Stimulated activated CD4-positive, alpha-beta T cell treated with anti-CD3 and anti-CD28 coated beads, Interleukin-1b, Interleukin-23, amount 100 ng/mL, for 48 hours (primary cell): Measurements from ENCODE around the gene BCAT1.
"Not testable (repeated sequence)": the region's sequence is repeated elsewhere in the genome, so short reads cannot be mapped to it uniquely, and the experiment has no call there.

Experiments used
- DNase-seq: peaks from one replicate; pipeline ENCODE4 v3.0.0-alpha.2; 2020

Gene BCAT1

DNA sequence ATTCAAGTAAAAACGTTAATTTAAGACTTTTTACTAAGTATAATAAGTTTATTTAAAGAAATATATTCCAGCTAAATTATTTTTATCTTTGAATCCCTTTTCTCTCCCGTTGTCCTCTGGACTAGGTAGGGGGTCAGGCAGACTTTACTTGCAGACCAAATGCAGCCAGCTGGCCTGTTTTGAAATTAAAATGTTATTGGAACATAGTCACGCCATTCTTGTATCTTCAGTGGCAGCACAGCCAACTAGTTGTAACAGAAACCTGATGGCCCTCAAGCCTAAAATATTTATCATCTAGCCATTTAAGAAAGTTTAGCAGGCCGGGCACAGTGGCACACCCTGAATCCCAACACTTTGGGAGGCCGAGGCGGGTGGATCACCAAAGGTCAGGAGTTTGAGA is 52.7 kb downstream of the BCAT1 start:
- DNase-seq = no peak

DNA sequence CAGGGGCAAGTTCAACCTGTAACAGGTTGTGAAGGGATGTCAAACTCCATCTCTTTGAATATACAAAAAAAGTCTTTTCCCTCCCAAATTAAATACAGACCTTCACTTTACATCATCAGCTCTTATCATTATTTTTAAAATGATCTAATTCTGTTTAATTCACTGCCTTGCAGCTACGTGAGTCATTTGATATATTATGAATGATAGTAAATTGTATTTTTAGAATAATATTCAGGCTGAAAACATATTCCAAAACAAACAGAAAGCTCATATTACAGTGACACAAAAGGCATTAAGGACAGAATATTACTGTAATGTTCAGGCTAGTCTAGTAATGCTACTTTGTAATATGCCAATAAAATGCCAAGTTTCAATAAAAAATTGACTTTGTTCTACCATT is 53.3 kb downstream of the BCAT1 start:
- DNase-seq = no peak

DNA sequence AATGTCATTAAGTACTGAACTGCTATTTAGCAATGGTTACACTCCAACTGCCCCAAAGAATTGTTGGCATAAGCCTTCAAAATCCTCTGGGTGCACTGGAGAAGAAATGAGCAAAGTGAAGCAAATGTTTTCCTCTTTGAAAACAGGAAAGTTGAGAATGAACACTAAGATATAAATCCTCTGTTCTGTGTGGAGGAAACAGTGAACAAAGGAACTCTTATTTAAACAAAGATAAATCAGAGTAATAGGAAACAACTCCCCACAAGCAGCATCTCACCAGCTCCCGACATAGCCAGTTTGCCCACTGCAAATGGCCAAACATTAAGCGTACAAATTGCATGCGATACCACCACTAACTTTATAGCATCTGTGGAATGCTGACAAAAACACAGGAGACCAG is 54.0 kb downstream of the BCAT1 start:
- no peak for DNase-seq

DNA sequence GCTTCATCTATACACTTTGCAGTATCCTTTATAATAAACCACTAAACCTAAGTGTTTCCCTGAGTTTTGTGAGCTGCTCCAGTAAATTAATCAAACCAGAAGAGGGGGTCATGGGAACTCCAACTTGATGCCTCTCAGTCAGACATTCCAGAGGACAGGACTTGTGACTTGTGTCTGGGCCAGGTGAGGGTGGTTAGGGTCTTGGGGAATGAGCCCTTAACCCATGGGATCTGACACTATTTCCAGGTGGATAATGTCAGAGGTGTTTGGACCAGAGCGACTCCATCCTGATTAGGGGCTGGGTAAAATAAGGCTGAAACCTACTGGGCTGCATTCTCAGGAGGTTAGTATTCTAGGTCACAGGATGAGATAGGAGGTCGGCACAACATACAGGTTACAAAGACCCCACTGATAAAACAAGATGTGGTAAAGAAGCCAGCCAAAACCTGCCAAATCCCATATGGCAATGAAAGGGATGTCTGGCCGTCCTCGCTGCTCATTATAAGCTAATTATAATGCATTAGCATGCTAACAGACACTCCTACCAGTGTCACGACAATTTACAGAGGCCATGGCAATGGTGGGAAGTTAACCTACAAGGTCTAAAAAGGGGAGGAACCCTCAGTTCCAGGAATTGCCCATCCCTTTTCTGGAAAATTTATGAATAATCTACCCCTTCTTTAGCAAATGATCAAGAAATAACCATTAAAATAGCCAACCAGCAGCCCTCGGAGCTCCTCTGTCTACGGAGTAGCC is 58.7 kb downstream of the BCAT1 start:
- no peak for DNase-seq

GRCh38 chr12:24889411-24889810 is 59.5 kb downstream of the BCAT1 start:
- DNase-seq = no peak

DNA sequence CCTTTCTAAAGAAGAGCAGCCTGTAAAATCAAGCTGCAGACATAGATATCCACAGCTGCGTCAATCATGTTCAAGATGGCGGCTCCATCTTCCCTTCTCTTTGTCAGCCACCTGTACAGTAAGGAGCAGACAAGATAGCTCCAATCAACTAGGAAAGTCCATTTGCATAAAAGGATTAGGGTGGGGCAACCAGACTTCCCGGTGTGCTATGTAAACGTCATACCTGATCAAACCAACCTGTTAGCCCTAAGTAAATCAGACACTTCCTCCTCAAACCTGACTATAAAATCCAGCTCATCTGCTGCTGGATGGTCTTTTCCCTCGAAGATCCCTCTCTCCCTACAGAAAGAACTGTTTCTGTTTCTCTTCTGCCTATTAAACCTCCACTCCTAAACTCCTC is 60.1 kb downstream of the BCAT1 start:
- DNase-seq = no peak

DNA sequence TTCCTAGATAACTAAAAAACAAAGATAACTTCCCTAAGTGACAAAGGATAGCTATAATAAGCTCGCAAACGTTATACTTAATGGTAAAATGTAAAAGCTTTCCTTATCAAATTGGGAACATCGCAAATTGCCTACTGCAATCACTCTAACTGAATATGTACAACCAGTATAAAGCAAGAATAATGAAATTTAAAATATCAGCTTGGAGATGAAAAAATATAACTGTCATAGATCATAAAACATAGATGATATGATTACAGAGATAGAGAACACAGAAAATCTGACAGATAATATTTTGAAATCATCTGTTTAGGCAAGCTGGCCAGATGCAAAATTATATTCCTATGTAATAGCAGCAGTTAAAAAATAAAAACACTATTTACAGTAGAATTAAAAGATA is 64.0 kb downstream of the BCAT1 start:
- DNase-seq = no peak

DNA sequence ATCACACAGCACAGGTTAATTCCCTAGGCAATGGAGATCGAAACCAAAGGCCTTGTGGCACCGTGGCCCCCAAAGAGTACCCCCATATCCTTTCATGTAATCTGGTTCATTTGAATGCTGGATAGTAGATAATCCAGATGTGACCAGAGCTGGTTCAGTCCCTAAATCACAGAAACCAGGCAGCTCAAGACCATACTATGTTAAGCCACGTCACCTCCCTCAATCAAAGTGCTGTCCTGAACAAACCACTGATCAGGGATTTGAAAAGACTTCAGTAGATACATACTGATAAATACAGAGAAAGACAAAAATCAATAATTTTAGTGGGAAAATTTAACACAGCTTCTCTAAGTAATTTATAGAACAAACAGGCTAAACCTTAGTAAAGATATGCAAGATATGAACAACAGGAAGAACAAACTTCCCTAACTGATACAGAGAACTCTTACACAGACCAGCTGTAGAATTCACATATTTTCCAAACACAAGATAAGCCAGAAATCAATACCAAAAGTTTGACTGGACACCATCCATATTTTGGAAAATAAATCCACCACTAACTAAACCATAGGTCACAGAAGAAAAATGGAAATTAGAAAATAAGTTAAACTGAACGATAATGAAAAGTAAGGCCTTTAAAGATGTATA is 67.1 kb downstream of the BCAT1 start:
- DNase-seq = no peak

GRCh38 chr12:24881227-24881626 is 67.7 kb downstream of the BCAT1 start:
- DNase-seq = no peak

DNA sequence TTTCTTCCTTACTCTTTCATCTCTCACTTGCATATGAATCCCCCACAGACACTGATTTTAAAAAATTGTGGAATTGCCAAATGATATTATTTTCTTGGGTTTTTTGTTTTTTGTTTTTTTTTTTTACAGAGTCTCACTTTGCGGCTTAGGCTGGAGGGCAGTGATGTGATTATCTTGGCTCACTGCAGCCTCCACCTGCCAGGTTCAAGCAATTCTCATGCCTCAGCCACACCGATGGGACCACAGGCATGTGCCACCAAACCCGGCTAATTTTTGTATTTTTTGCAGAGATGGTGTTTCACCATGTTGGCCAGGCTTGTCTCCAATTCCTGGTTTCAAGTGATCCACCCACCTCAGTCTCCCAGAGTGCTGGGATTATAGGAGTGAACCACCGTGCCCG is 68.2 kb downstream of the BCAT1 start:
- DNase-seq = no peak

GRCh38 chr12:24879644-24880043 is 69.3 kb downstream of the BCAT1 start:
- no peak for DNase-seq

- no peak for DNase-seq
Observed at GRCh38 chr12:24875014-24875413, 73.9 kb downstream of the BCAT1 start.

DNA sequence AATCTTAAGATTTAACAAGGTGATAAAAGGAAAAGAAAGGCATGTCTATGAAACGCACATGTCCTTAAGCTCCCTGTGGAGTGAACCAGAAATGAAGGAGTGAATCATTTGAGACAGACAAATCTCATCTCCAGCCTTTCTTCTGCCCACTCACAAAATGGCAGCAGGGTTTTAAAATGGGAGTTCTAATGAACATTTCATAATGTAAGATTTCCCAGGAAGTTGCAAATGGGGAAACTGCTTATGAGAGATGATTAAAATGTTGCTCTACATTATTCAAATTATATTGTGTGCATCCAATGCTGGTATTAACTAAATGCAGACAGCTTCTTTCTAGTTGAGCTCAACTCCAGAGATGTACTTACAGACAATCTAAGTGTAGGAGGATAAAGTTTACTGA is 76.7 kb downstream of the BCAT1 start:
- no peak for DNase-seq

- not testable (repeated sequence) for DNase-seq
Observed at GRCh38 chr12:24866139-24866538, 82.8 kb downstream of the BCAT1 start.

GRCh38 chr12:24864796-24865125 is 84.1 kb downstream of the BCAT1 start:
- DNase-seq = no peak

DNA sequence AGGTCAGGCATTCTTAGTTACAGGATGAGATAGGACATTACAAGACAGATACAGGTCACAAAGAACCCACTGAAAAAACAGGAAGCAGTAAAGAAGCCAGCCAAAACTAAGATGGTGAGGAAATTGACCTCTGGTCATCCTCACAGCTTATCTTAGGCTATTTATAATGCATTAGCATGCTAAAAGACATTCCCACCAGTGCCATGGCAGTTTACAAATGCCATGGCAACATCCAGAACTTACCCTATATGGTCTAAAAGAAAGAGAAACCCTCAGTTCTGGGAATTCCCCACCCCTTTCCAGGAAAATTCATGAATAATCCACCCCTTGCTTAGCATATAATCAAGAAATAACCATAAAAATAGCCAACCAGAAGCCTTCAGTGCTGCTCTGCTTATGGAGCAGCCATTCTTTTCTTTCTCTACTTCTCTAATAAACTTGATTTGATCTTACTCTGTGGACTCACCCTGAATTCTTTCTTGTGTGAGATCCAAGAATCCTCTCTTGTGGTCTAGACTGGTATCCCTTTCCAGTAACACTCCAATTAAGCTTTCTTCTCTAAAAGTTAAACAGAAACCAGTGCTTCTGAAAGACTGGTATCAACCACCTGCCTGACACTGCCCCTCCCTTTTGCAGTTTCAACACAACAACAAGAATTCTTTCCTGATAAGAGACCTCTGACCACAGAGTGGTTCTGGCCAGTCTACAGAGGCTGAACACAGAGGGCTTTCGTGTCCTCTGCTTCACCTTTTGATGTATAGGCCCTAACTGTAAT is 86.9 kb downstream of the BCAT1 start:
- no peak for DNase-seq

GRCh38 chr12:24860546-24860945 is 88.4 kb downstream of the BCAT1 start:
- no peak for DNase-seq

DNA sequence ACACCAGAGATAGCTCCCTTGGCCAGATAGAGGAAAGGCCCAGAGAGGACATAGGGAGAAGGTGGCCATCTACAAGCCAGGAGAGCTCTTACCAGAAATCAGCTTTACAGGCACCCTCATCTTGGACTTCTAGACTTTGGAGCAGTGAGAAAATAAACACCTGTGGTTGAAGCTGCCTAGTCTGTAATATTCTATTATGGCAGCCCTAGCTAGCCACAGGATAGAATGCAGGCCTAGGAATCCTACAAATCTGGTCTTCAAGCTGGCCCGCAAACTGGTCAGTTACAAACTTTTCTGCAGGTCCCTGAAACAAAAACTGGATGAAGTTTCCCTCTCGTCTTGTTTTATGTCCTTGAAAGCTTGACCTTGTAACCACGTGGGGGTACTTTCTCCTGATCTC is 92.4 kb downstream of the BCAT1 start:
- DNase-seq = no peak

DNA sequence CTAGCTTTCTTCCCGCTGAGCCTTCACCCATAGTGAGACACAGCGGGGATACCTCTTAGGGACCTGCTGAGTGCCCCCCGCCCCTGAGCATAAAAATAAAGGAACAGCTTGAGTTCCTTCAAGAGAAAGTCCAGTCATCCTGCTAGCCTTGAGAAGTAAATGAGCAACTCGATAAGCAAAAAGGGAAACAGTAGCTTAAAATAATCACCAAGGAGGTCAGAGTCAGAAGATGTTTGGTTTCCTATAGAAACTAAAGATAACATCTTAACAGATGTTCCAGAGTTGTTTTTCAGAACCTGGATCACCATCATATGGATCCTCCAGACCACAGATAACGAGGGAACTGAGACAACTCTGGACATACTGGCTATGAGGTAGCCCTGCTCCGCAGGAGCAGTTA is 94.0 kb downstream of the BCAT1 start:
- DNase-seq = no peak

- DNase-seq = no peak
Observed at GRCh38 chr12:24854017-24854416, 94.9 kb downstream of the BCAT1 start.

DNA sequence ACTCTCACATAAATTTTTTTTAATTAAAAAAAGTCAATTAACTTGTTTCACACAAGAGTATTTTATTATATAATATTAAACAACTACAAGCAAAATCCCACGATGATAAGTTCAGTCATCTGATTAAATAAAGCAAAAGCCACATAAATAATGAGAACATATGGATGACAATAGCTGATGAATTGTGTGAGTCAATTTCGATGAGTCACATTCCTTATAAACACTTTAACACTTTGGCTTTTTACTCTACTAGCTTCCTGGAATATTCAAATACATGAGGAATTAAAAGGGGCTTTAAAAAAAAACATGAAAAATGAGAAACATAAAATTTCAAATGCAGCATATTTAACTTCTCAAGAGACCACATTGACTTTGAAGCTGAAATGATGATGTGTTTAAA is 95.3 kb downstream of the BCAT1 start:
- DNase-seq = no peak

GRCh38 chr12:24853094-24853493 is 95.8 kb downstream of the BCAT1 start:
- DNase-seq = no peak

- no peak for DNase-seq
Observed at GRCh38 chr12:24852420-24852819, 96.5 kb downstream of the BCAT1 start.

DNA sequence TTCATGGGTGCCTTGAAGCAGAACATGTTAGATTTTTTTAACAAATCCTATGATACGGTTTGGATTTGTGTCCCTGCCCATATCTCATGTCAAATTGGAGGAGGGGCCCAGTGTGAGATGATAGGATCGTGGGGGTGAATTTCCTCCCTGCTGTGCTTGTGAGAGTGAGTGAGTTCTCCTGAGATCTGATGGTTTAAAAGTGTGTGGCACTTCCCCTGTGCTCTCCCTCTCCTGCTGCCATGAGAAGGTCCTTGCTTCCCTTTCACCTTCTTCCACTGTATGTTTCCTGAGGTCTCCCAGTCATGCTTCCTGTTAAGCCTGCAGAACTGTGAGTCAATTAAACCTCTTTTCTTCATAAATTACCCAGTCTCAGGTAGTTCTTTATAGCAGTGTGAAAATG is 97.0 kb downstream of the BCAT1 start:
- DNase-seq = not testable (repeated sequence)
